Neural progenitor cell (in vitro differentiated cells): Measurements from ENCODE around the gene C7. TPM values are rescaled to one million over a fixed set of nuclear protein-coding genes. Genes with fewer than 3 reads are reported as not detected.

Source experiments
- DNase-seq: peaks from one replicate; pipeline ENCODE4 v3.0.0-alpha.2; 2016; ENCODE audit warnings: low spot score
- H2AFZ ChIP-seq: fragments of 200-600 bp; sonication (generic); replicated peaks from 2 replicates; pipeline ENCODE4 v1.6.1; 2016; ENCODE audit warnings: antibody characterized with exemption
- H3F3A ChIP-seq: fragments of 200-600 bp; sonication (generic); 2 replicates; pipeline ENCODE4 v1.6.1; 2016; ENCODE audit warnings: antibody characterized with exemption, low read depth
- H3K27ac ChIP-seq: fragments of 200-600 bp; sonication (generic); 2 replicates; pipeline ENCODE4 v1.5.1; 2016; ENCODE audit warnings: mild to moderate bottlenecking
- H3K27me3 ChIP-seq: fragments of 200-600 bp; sonication (generic); 2 replicates; pipeline ENCODE4 v1.6.1; 2016; ENCODE audit warnings: mild to moderate bottlenecking, moderate library complexity
- H3K36me3 ChIP-seq: fragments of 200-600 bp; sonication (generic); 2 replicates; pipeline ENCODE4 v1.5.1; 2016
- H3K4me1 ChIP-seq: fragments of 200-600 bp; sonication (generic); 2 replicates; pipeline ENCODE4 v1.6.1; 2016; ENCODE audit warnings: mixed run types
- H3K4me2 ChIP-seq: fragments of 200-600 bp; sonication (generic); 2 replicates; pipeline ENCODE4 v1.6.1; 2016
- H3K4me3 ChIP-seq: fragments of 200-600 bp; sonication (generic); 2 replicates; pipeline ENCODE4 v1.5.1; 2016
- H3K79me2 ChIP-seq: fragments of 200-600 bp; sonication (generic); 2 replicates; pipeline ENCODE4 v1.6.1; 2016; ENCODE audit warnings: low read depth
- H3K9ac ChIP-seq: fragments of 200-600 bp; sonication (generic); 2 replicates; pipeline ENCODE4 v1.6.1; 2016
- H3K9me3 ChIP-seq: fragments of 200-600 bp; sonication (generic); 2 replicates; pipeline ENCODE4 v1.5.1; 2016; ENCODE audit warnings: low read depth
- H4K20me1 ChIP-seq: fragments of 200-600 bp; sonication (generic); 2 replicates; pipeline ENCODE4 v1.6.1; 2016; ENCODE audit warnings: low read depth
- H3K27ac Mint-ChIP-seq: 3 replicates; pipeline ENCODE4 v1.8.0; 2021; ENCODE audit warnings: mixed read lengths
- H3K27me3 Mint-ChIP-seq: 2 replicates; pipeline ENCODE4 v1.8.0; 2022; ENCODE audit warnings: low read depth, mild to moderate bottlenecking, inconsistent platforms, moderate library complexity, mixed read lengths; ENCODE audit not compliant: insufficient read depth
- H3K36me3 Mint-ChIP-seq: 3 replicates; pipeline ENCODE4 v1.8.0; 2021; ENCODE audit warnings: mixed read lengths
- H3K4me1 Mint-ChIP-seq: 3 replicates; pipeline ENCODE4 v1.8.0; 2021; ENCODE audit warnings: mixed read lengths
- H3K4me3 Mint-ChIP-seq: 3 replicates; pipeline ENCODE4 v1.8.0; 2021; ENCODE audit warnings: mild to moderate bottlenecking, moderate library complexity, mixed read lengths
- H3K9me3 Mint-ChIP-seq: 3 replicates; pipeline ENCODE4 v1.8.0; 2020; ENCODE audit warnings: mixed read lengths
- CTCF ChIP-seq: fragments of 200-600 bp; sonication (generic); IDR thresholded peaks from 2 replicates; pipeline ENCODE4 v1.5.1; 2017; ENCODE audit warnings: antibody characterized with exemption, mild to moderate bottlenecking
- EZH2 ChIP-seq: fragments of 200-600 bp; sonication (generic); IDR thresholded peaks from 2 replicates; pipeline ENCODE4 v1.6.1; 2017; ENCODE audit warnings: antibody characterized with exemption, mild to moderate bottlenecking, moderate library complexity
- EZH2phosphoT487 ChIP-seq: fragments of 200-600 bp; sonication (generic); IDR thresholded peaks from 2 replicates; pipeline ENCODE4 v1.6.1; 2017; ENCODE audit warnings: antibody characterized with exemption
- total RNA-seq: library from RNA; depleted of rRNA; stranded (reverse); fragments of >200 nt; gene quantifications from 2 replicates; pipeline ENCODE4 v1.2.3, GENCODE V29; 2015; ENCODE audit warnings: low replicate concordance

C7 gene
- total RNA-seq, 1 donor from 2014 or later: not detected

GRCh38 chr5:40983781-40984180, 74.5 kb downstream of the C7 start:
- H3K27me3 Mint-ChIP-seq: no peaks in the 10 kb centered on the region
- Histone ChIP-seq H3K9ac (no peak overlapping the region), H3K9me3 (no peaks in the 10 kb centered on the region), H2AFZ (no peak overlapping the region), H3K4me2 (no peak overlapping the region), H3K79me2 (no peaks in the 10 kb centered on the region), H3K4me3 (no peak overlapping the region), H3K4me1 (no peaks in the 10 kb centered on the region), H3K27me3 (no peaks in the 10 kb centered on the region), H3K27ac (no peak overlapping the region), H3K36me3 (no peaks in the 10 kb centered on the region), H4K20me1 (no peaks in the 10 kb centered on the region), H3F3A (no peaks in the 10 kb centered on the region)
- TF ChIP-seq EZH2phosphoT487 (no peak), CTCF (no peak), EZH2 (no peak)
- no peak overlapping the region for H3K4me3 Mint-ChIP-seq
- no peaks in the 10 kb centered on the region for H3K9me3 Mint-ChIP-seq
- H3K4me1 Mint-ChIP-seq: peaks cover 4% of the 10 kb centered on the region
- no peak overlapping the region for H3K27ac Mint-ChIP-seq
- no peaks in the 10 kb centered on the region for H3K36me3 Mint-ChIP-seq
- no peak for DNase-seq

DNA sequence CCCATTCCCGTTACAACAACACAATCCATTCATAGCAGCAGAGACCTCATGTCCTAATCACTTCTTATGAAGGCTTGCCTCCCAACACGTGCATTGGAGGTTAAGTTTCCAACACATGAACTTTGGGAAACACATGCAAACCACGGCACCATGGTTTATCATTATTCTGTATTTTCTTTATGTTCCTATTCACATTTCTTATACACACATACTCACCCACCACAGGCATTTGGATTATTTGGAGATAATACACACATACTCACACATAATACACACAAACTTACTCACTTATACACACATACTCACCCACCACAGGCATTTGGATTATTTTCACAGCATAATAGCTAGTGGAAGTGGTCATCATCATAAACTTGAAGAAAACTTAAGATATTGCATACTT, 75.6 kb downstream of the C7 start:
- Mint-ChIP-seq H3K9me3 (no peaks in the 10 kb centered on the region), H3K36me3 (no peaks in the 10 kb centered on the region), H3K27ac (no peak overlapping the region), H3K4me3 (no peak overlapping the region), H3K4me1 (peaks cover 4% of the 10 kb centered on the region), H3K27me3 (no peaks in the 10 kb centered on the region)
- no peak for TF ChIP-seq EZH2phosphoT487
- TF ChIP-seq EZH2: no peak
- no peak for TF ChIP-seq CTCF
- Histone ChIP-seq H3K79me2 (no peaks in the 10 kb centered on the region), H3K4me2 (no peak overlapping the region), H3K36me3 (no peaks in the 10 kb centered on the region), H3K4me1 (no peaks in the 10 kb centered on the region), H4K20me1 (no peaks in the 10 kb centered on the region), H3K9ac (no peak overlapping the region), H3K27me3 (no peaks in the 10 kb centered on the region), H3K4me3 (no peak overlapping the region), H3F3A (no peaks in the 10 kb centered on the region), H3K27ac (no peak overlapping the region), H3K9me3 (no peaks in the 10 kb centered on the region), H2AFZ (no peak overlapping the region)
- no peak for DNase-seq

GRCh38 chr5:40985501-40985900, 76.2 kb downstream of the C7 start:
- Histone ChIP-seq H3K4me3 (no peak overlapping the region), H3K9ac (no peak overlapping the region), H3K27me3 (no peaks in the 10 kb centered on the region), H3K4me2 (no peak overlapping the region), H3K36me3 (no peaks in the 10 kb centered on the region), H4K20me1 (no peaks in the 10 kb centered on the region), H3F3A (no peaks in the 10 kb centered on the region), H3K79me2 (no peaks in the 10 kb centered on the region), H2AFZ (no peak overlapping the region), H3K9me3 (no peaks in the 10 kb centered on the region), H3K27ac (no peak overlapping the region), H3K4me1 (no peaks in the 10 kb centered on the region)
- DNase-seq: no peak
- Mint-ChIP-seq H3K9me3 (no peaks in the 10 kb centered on the region), H3K4me3 (no peak overlapping the region), H3K27ac (no peak overlapping the region), H3K36me3 (no peaks in the 10 kb centered on the region), H3K4me1 (peaks cover 4% of the 10 kb centered on the region), H3K27me3 (no peaks in the 10 kb centered on the region)
- TF ChIP-seq EZH2 (no peak), CTCF (no peak), EZH2phosphoT487 (no peak)

DNA sequence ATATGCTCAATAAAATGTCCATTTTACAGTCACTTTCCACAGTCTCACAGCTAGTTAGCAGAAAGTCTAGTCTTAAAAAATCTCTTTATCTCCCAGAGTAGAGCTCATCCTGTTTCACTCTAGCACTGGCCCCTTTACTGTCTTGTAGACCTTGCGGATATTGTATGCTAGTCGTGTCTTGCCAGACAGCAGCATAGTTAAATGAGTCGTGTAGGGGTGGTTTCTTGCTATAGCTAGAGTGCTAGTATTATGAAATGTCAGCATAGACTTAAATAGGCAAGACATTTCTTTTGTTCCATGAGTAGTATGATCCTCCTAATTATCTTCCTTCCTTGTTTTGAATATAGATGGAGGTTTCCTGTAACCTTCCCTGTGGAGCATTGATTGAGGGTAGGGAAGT, 77.4 kb downstream of the C7 start:
- no peaks in the 10 kb centered on the region for H3K27me3 Mint-ChIP-seq
- TF ChIP-seq CTCF (no peak), EZH2phosphoT487 (no peak), EZH2 (no peak)
- Histone ChIP-seq H3K27ac (no peak overlapping the region), H3K9me3 (no peaks in the 10 kb centered on the region), H3K79me2 (no peaks in the 10 kb centered on the region), H3K4me1 (no peaks in the 10 kb centered on the region), H3K36me3 (no peaks in the 10 kb centered on the region), H3K9ac (no peak overlapping the region), H3K4me3 (no peak overlapping the region), H4K20me1 (no peaks in the 10 kb centered on the region), H2AFZ (no peak overlapping the region), H3F3A (no peaks in the 10 kb centered on the region), H3K27me3 (no peaks in the 10 kb centered on the region), H3K4me2 (no peak overlapping the region)
- no peak for DNase-seq
- peaks cover 4% of the 10 kb centered on the region for H3K4me1 Mint-ChIP-seq
- no peaks in the 10 kb centered on the region for H3K36me3 Mint-ChIP-seq
- no peak overlapping the region for H3K27ac Mint-ChIP-seq
- no peaks in the 10 kb centered on the region for H3K9me3 Mint-ChIP-seq
- H3K4me3 Mint-ChIP-seq: no peak overlapping the region
